HG02870 (cell line): Measurements from ENCODE around the gene DSTYK.
"Not testable (repeated sequence)": the region's sequence is repeated elsewhere in the genome, so short reads cannot be mapped to it uniquely, and the experiment has no call there.

ENCODE experiments used
- ATAC-seq: cut with Tn5 transposase; IDR thresholded peaks from one replicate; pipeline ENCODE4 v1.9.1; 2021; ENCODE audit warnings: mild to moderate bottlenecking, moderate library complexity; ENCODE audit not compliant: unreplicated experiment

Gene DSTYK

GRCh38 chr1:205179842-205180241 is 31.7 kb downstream of the DSTYK start:
- ATAC-seq: no peak

- ATAC-seq: no peak
Observed at GRCh38 chr1:205172729-205173366, 38.7 kb downstream of the DSTYK start.

- no peak for ATAC-seq
Observed at GRCh38 chr1:205171369-205171768, 40.1 kb downstream of the DSTYK start.

- ATAC-seq: no peak
Observed at GRCh38 chr1:205170532-205171269, 40.8 kb downstream of the DSTYK start.

- ATAC-seq: no peak
Observed at GRCh38 chr1:205169248-205169647, 42.3 kb downstream of the DSTYK start.

GRCh38 chr1:205168291-205168690 is 43.2 kb downstream of the DSTYK start:
- no peak for ATAC-seq

GRCh38 chr1:205162301-205162700 is 49.2 kb downstream of the DSTYK start:
- no peak for ATAC-seq

GRCh38 chr1:205161076-205161475 is 50.4 kb downstream of the DSTYK start:
- no peak for ATAC-seq

- no peak for ATAC-seq
Observed at GRCh38 chr1:205158048-205158616, 53.4 kb downstream of the DSTYK start.

- ATAC-seq: not testable (repeated sequence)
Observed at GRCh38 chr1:205155665-205156377, 55.7 kb downstream of the DSTYK start.

GRCh38 chr1:205152505-205152904 is 59.0 kb downstream of the DSTYK start:
- ATAC-seq: no peak

- no peak for ATAC-seq
Observed at GRCh38 chr1:205150651-205151428, 60.7 kb downstream of the DSTYK start.

GRCh38 chr1:205147191-205147835 is 64.2 kb downstream of the DSTYK start:
- no peak for ATAC-seq

- ATAC-seq: no peak
Observed at GRCh38 chr1:205144751-205145150, 66.8 kb downstream of the DSTYK start.

GRCh38 chr1:205144046-205144720 is 67.3 kb downstream of the DSTYK start:
- no peak for ATAC-seq

- ATAC-seq: no peak
Observed at GRCh38 chr1:205142102-205142469, 69.4 kb downstream of the DSTYK start.

- no peak for ATAC-seq
Observed at GRCh38 chr1:205141236-205142101, 70.0 kb downstream of the DSTYK start.

GRCh38 chr1:205140113-205140512 is 71.4 kb downstream of the DSTYK start:
- no peak for ATAC-seq

- no peak for ATAC-seq
Observed at GRCh38 chr1:205137901-205138300, 73.6 kb downstream of the DSTYK start.
